ENCODE data around the gene ADCY9.
"Not testable (repeated sequence)": the region's sequence is repeated elsewhere in the genome, so short reads cannot be mapped to it uniquely, and the experiment has no call there.

ADCY9 gene

GRCh38 chr16:3945751-3946603 lies 170.3 kb downstream of the ADCY9 start:
- in situ Hi-C loops (cut with HindIII; ENCODE audit: low pct_ligation_motif_present, low sequenced_read_pairs): no loop called here
- Histone ChIP-seq H3K36me3 (replicated peaks) (no peaks in the 10 kb centered on the region), H3K4me3 (ENCODE audit: low read depth, low read length) (no peak overlapping the region), H3K27me3 (replicated peaks) (no peaks in the 10 kb centered on the region), H3K27ac (peak overlapping the region; percentile 51)
- no peak for TF ChIP-seq CTCF (IDR thresholded peaks at IDR 0.05; ENCODE audit: low read depth, low read length, missing control alignments)
- DNase-seq: peak; percentile 98

GRCh38 chr16:3944457-3944856 lies 171.8 kb downstream of the ADCY9 start:
- H3K27ac ChIP-seq; in situ Hi-C loops (cut with HindIII; ENCODE audit: low pct_ligation_motif_present, low sequenced_read_pairs); H3K36me3 ChIP-seq (replicated peaks); H3K4me3 ChIP-seq (ENCODE audit: low read depth, low read length); DNase-seq; H3K27me3 ChIP-seq (replicated peaks): not testable (repeated sequence)

- H3K4me3 ChIP-seq (ENCODE audit: low read depth, low read length); H3K27ac ChIP-seq; H3K27me3 ChIP-seq (replicated peaks); in situ Hi-C loops (cut with HindIII; ENCODE audit: low pct_ligation_motif_present, low sequenced_read_pairs); H3K36me3 ChIP-seq (replicated peaks); DNase-seq: not testable (repeated sequence)
These were observed 174.1 kb downstream of the ADCY9 start for GRCh38 chr16:3942146-3942545.

GRCh38 chr16:3938843-3939624 lies 177.2 kb downstream of the ADCY9 start:
- Histone ChIP-seq H3K27me3 (replicated peaks) (no peaks in the 10 kb centered on the region), H3K4me3 (ENCODE audit: low read depth, low read length) (peak overlapping the region; percentile 53), H3K36me3 (replicated peaks) (no peaks in the 10 kb centered on the region), H3K27ac (no peak overlapping the region)
- in situ Hi-C loops (cut with HindIII; ENCODE audit: low pct_ligation_motif_present, low sequenced_read_pairs): no loop called here
- DNase-seq: peak; percentile 65
- TF ChIP-seq CTCF (IDR thresholded peaks at IDR 0.05; ENCODE audit: low read depth, low read length, missing control alignments): peak; percentile 94

GRCh38 chr16:3938471-3938842 lies 177.8 kb downstream of the ADCY9 start:
- in situ Hi-C loops (cut with HindIII; ENCODE audit: low pct_ligation_motif_present, low sequenced_read_pairs): no loop called here
- no peak for DNase-seq
- Histone ChIP-seq H3K27ac (no peak overlapping the region), H3K27me3 (replicated peaks) (no peaks in the 10 kb centered on the region), H3K4me3 (ENCODE audit: low read depth, low read length) (peak overlapping the region; percentile 53), H3K36me3 (replicated peaks) (no peaks in the 10 kb centered on the region)
- no peak for TF ChIP-seq CTCF (IDR thresholded peaks at IDR 0.05; ENCODE audit: low read depth, low read length, missing control alignments)

- in situ Hi-C loops (cut with HindIII; ENCODE audit: low pct_ligation_motif_present, low sequenced_read_pairs): no loop called here
- H3K36me3 ChIP-seq (replicated peaks): no peaks in the 10 kb centered on the region
- H3K27ac ChIP-seq: no peak overlapping the region
- H3K4me3 ChIP-seq (ENCODE audit: low read depth, low read length): no peak overlapping the region
- DNase-seq: no peak
- TF ChIP-seq CTCF (IDR thresholded peaks at IDR 0.05; ENCODE audit: low read depth, low read length, missing control alignments): no peak
- no peaks in the 10 kb centered on the region for H3K27me3 ChIP-seq (replicated peaks)
These were observed 179.0 kb downstream of the ADCY9 start for GRCh38 chr16:3937066-3937875.

Measured in brain microvascular endothelial cell (primary cell).